Fibroblast of villous mesenchyme (primary cell): ENCODE results near the gene PDZRN3. TPM values are rescaled to one million over a fixed set of nuclear protein-coding genes. Genes with fewer than 3 reads are reported as not detected.

Source experiments
- DNase-seq: peaks from one replicate; pipeline ENCODE4 v3.0.0-alpha.2; 2010; ENCODE audit warnings: low read depth
- H3K4me3 ChIP-seq: 2 replicates; pipeline ENCODE4 v1.5.1; 2011; ENCODE audit warnings: low read depth, mild to moderate bottlenecking, low read length
- small RNA-seq: library from RNA; depleted of rRNA; stranded (forward); fragments of <200 nt; gene quantifications from one replicate; pipeline ENCODE3, GENCODE V24; 2012
- total RNA-seq: library from RNA; depleted of rRNA; stranded (reverse); fragments of >200 nt; gene quantifications from 2 replicates; pipeline ENCODE4 v1.2.3, GENCODE V29; 2012
- TF ChIP-seq, protein P1 (sequence below): IDR thresholded peaks from 2 replicates; pipeline ENCODE4 v1.5.1; 2012; ENCODE audit warnings: low read depth, mild to moderate bottlenecking, low read length; ENCODE audit not compliant: insufficient read depth

Gene PDZRN3
- total RNA-seq, 1 donor, result 33.7 TPM

DNA sequence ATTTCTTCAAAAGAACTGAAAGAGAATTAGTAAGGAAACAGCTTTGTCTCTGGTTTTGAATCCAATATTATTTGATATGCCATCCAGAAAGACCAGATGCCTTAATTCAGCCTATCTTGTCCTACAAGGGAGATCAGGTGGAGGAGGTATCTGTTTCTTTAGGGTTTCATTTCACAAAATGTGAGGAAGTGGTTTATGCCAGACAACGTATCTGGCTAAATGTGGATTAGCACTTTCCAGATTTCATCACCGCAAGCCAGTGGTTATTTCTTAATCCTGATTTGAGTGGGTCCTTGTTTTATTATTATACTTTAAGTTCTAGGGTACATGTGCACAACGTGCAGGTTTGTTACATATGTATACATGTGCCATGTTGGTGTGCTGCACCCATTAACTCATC lies 292.2 kb downstream of the PDZRN3 start:
- TF ChIP-seq, protein P1, sequence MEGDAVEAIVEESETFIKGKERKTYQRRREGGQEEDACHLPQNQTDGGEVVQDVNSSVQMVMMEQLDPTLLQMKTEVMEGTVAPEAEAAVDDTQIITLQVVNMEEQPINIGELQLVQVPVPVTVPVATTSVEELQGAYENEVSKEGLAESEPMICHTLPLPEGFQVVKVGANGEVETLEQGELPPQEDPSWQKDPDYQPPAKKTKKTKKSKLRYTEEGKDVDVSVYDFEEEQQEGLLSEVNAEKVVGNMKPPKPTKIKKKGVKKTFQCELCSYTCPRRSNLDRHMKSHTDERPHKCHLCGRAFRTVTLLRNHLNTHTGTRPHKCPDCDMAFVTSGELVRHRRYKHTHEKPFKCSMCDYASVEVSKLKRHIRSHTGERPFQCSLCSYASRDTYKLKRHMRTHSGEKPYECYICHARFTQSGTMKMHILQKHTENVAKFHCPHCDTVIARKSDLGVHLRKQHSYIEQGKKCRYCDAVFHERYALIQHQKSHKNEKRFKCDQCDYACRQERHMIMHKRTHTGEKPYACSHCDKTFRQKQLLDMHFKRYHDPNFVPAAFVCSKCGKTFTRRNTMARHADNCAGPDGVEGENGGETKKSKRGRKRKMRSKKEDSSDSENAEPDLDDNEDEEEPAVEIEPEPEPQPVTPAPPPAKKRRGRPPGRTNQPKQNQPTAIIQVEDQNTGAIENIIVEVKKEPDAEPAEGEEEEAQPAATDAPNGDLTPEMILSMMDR, result no peak
- no peak overlapping the region for H3K4me3 ChIP-seq
- DNase-seq, result no peak

Small RNAs within 50 kb of the gene (small RNA-seq; reads per million reads assigned to genes)
- gene RNU7-119P, result not detected
